Psoas muscle (tissue), 8 donors: ENCODE results near the gene AP3B1. TPM values are rescaled to one million over a fixed set of nuclear protein-coding genes. Genes with fewer than 3 reads are reported as not detected.
A peak's percentile ranks its signal among the peaks of the same experiment; 100 is the strongest.

Source experiments
- ATAC-seq, 4 donors: fragments of 200-7000 bp; cut with Tn5 transposase; one replicate each; pipeline ENCODE4 v1.9.1; 2020; ENCODE audit warnings: moderate library complexity in 3 of 4, mild to moderate bottlenecking in 2 of 4
- DNase-seq, 2 donors: peaks; one replicate each; pipeline ENCODE4 v3.0.0-alpha.2; 2020
- H3K27ac ChIP-seq: fragments of 200-600 bp; one replicate; pipeline ENCODE4 v1.8.0; 2022
- H3K27me3 ChIP-seq, 3 donors: fragments of 200-600 bp in 1 of 3; one replicate each; pipeline versions ENCODE4 v1.6.1 to v1.8.0; 2013 to 2022; ENCODE audit warnings: low read length in 2 of 3, mild to moderate bottlenecking in 2 of 3, moderate library complexity in 1 of 3; ENCODE audit not compliant: insufficient read depth in 3 of 3
- H3K36me3 ChIP-seq, 2 donors: fragments of 200-600 bp in 1 of 2; one replicate each; pipeline versions ENCODE4 v1.6.1 to v1.8.0; 2013 to 2022; ENCODE audit warnings: low read depth in 1 of 2, mild to moderate bottlenecking in 1 of 2, moderate library complexity in 1 of 2; ENCODE audit not compliant: insufficient read depth in 1 of 2
- H3K4me1 ChIP-seq: fragments of 200-600 bp; one replicate; pipeline ENCODE4 v1.8.0; 2022
- H3K4me3 ChIP-seq: fragments of 200-600 bp; one replicate; pipeline ENCODE4 v1.8.0; 2022; ENCODE audit warnings: mild to moderate bottlenecking
- H3K9me3 ChIP-seq: fragments of 200-600 bp; one replicate; pipeline ENCODE4 v1.8.0; 2022
- WGBS, 3 donors: extraction: QIAGEN DNeasy Blood & Tissue Kit; methylation state at CpG; one replicate each; pipeline versions ENCODE4 v1.1.6 to v1.1.7; 2013; 5-methylcytosine and 5-hydroxymethylcytosine counted together
- intact Hi-C, 2 donors: fragments of 100-400 bp; cut with DNase I; formaldehyde crosslinking; loops; one replicate each; pipeline versions ENCODE4 v1.11.0 to v1.14.2; 2022
- polyA plus RNA-seq, 3 donors: library from polyadenylated mRNA; stranded (reverse); fragments of 200-250 nt; gene quantifications; one replicate each; pipeline ENCODE4 v1.2.3, GENCODE V29; 2013
- total RNA-seq, 4 donors: library from RNA; stranded (reverse); fragmentation: NEBNext Ultra II Directional in 2 of 4; extraction: Animal tissue kit (Norgen Biotek cat#: 25700) in 2 of 4; gene quantifications; one replicate each; pipeline versions ENCODE4 v1.2.1 to v1.2.4, GENCODE V29; 2021 to 2023
- TF ChIP-seq, protein P1 (sequence below): fragments of 200-600 bp; IDR thresholded peaks from one replicate; pipeline ENCODE4 v1.8.0; 2022; ENCODE audit warnings: antibody characterized with exemption
- donor health status: healthy with polysubstance abuse.
- donor health status: DM: no; HTN: no; CAD: no; lungs with moderate emphysema.
- donor health status: Bipolar disorder and iron deficiency.
- donor health status: healthy.
- donor health status: DM: yes; HTN: yes; CAD: no.
- donor health status: DM: no; HTN: no; CAD: no.
- donor health status: DM: no; HTN: no; CAD: no.
- donor health status: DM: yes; HTN: yes; CAD: no.

AP3B1 gene
- total and polyA plus RNA-seq, 7 donors = 12.4 to 24.4 (median 15.2) TPM

DNA sequence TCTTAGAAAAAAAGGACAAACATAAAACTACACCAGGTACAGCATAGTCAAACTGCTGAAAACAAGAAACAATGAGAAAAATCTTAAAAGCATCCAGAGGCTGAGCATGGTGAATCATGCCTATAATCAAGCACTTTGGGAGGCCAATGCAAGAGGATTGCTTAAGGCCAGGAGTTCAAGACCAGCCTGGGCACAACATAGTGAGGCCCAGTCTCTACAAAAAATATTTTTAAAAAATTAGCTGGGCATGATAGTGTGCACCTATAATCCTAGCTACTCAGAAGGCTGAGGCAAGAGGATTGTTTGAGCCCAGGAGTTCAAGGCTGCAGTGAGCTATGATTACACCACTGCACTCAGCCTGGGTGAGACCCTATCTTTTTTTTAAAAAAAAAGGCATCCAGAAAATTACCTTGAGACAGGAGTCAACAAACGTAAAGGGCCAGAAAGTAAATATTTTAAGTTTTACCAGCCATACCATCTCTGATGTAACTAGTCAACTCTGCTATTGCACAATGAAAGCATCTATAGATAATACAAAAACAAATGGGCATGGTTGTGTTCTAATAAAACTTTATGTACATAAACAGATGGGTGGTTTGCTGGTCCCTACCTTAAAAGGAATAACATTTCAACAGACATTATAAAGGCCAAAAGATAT is 19.8 kb downstream of the AP3B1 start:
- ATAC-seq = no peak
- no peak overlapping the region for H3K27ac ChIP-seq
- TF ChIP-seq, protein P1, sequence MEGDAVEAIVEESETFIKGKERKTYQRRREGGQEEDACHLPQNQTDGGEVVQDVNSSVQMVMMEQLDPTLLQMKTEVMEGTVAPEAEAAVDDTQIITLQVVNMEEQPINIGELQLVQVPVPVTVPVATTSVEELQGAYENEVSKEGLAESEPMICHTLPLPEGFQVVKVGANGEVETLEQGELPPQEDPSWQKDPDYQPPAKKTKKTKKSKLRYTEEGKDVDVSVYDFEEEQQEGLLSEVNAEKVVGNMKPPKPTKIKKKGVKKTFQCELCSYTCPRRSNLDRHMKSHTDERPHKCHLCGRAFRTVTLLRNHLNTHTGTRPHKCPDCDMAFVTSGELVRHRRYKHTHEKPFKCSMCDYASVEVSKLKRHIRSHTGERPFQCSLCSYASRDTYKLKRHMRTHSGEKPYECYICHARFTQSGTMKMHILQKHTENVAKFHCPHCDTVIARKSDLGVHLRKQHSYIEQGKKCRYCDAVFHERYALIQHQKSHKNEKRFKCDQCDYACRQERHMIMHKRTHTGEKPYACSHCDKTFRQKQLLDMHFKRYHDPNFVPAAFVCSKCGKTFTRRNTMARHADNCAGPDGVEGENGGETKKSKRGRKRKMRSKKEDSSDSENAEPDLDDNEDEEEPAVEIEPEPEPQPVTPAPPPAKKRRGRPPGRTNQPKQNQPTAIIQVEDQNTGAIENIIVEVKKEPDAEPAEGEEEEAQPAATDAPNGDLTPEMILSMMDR = no peak
- H3K27me3 ChIP-seq = no peaks in the 10 kb centered on the region
- 94 to 100% (median 97%) methylated on average over 1 of the region's 1 CpG for WGBS, 3 donors
- no peaks in the 10 kb centered on the region for H3K9me3 ChIP-seq
- peaks cover 8% of the 10 kb centered on the region for H3K4me1 ChIP-seq
- H3K36me3 ChIP-seq = no peaks in the 10 kb centered on the region
- DNase-seq = no peak
- intact Hi-C loops = no loop called here
- H3K4me3 ChIP-seq = no peak overlapping the region

DNA sequence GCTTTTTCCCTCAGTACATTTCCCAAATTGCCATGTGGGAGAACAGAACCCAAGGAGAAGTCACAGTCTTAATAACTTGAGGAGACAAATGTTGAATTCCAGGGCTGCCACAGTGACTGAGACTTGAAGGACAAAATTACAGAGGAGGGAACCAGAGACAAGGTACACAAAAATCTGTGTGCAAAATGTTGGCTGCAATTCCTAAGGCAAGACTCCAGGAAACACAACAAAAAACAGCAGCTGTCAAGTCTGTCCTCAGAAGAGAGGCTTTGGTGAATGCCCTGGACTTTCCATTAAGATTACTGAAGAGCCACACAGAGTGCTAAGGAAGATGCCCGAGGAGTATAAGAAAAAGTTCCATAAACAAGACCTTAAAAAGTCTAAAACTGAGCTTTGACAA is 21.1 kb downstream of the AP3B1 start:
- no peak overlapping the region for H3K27ac ChIP-seq
- TF ChIP-seq, protein P1 = no peak
- no peak for ATAC-seq

DNA sequence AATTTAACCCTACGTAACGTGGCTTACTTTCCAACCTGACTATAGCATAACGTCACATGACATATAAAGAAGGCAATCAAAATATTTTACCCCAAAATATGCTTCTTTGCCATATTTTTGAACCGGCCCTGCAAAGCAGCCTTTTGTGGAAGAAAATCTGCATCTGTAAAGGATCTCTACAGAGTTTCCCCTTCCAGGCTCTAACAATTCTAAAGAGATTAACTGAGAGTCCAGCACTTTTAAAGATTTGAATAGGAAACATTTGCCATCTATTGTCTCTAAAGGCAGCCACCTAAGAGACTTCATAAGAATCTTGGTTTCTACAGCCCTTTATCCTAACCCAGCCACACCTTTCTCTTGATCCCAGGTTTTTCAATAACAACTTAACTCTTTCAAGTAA is 22.7 kb downstream of the AP3B1 start:
- H3K4me3 ChIP-seq = no peak overlapping the region
- intact Hi-C loops = no loop called here
- 88 to 93% (median 90%) methylated on average over 4 of the region's 4 CpGs for WGBS, 3 donors
- H3K27ac ChIP-seq = no peak overlapping the region
- TF ChIP-seq, protein P1 = no peak
- no peaks in the 10 kb centered on the region for H3K27me3 ChIP-seq
- no peak for DNase-seq
- H3K4me1 ChIP-seq = peaks cover 17% of the 10 kb centered on the region
- no peak for ATAC-seq
- H3K9me3 ChIP-seq = no peaks in the 10 kb centered on the region
- peaks cover 0 to 3% of the 10 kb centered on the region in 2 donors for H3K36me3 ChIP-seq

More for the DNA sequence above, 21.1 kb downstream of the AP3B1 start:
- H3K4me3 ChIP-seq = no peak overlapping the region
- DNase-seq = no peak
- intact Hi-C loops = no loop called here
- peaks cover 15% of the 10 kb centered on the region for H3K4me1 ChIP-seq
- 30 to 40% (median 35%) methylated on average over 1 of the region's 1 CpG for WGBS, 3 donors
- no peaks in the 10 kb centered on the region for H3K27me3 ChIP-seq
- no peaks in the 10 kb centered on the region for H3K36me3 ChIP-seq
- H3K9me3 ChIP-seq = no peaks in the 10 kb centered on the region

DNA sequence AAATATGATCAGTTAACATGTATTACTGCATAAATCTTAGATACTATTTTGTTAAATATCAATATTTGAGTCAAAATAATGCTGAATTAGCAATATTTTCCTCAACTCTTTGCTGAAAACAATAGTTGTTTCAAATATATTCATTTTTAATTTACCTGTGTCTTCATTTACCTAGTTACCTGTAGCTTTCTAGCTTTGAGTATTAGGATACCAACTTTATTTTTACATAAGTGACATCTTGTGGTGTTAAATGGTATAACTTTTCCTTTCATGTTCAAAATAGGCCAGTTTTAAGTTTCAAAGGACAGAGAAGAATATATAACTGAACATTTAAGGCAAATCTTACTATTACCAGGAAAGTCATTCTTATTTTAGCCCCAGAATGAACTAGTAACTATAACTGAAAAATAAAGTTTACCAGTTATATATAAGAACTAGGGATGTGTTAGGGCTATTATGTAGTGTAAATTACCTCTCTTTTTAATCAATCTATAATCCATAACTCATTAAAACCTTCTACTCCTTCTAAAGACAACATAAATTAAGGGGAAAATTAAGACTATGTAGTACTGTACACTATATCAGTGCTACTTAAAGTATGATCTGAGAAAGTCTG is 25.3 kb downstream of the AP3B1 start:
- TF ChIP-seq, protein P1 = peak; percentile 54
- DNase-seq (no peak), ATAC-seq (peak in 1 of 4 donors; percentile 63)
- Histone ChIP-seq H3K9me3 (no peaks in the 10 kb centered on the region), H3K36me3 (peaks cover 2 to 22% of the 10 kb centered on the region in 2 donors), H3K4me3 (no peak overlapping the region), H3K27me3 (no peaks in the 10 kb centered on the region), H3K4me1 (peaks cover 17% of the 10 kb centered on the region), H3K27ac (no peak overlapping the region)
- intact Hi-C loops = no loop called here

DNA sequence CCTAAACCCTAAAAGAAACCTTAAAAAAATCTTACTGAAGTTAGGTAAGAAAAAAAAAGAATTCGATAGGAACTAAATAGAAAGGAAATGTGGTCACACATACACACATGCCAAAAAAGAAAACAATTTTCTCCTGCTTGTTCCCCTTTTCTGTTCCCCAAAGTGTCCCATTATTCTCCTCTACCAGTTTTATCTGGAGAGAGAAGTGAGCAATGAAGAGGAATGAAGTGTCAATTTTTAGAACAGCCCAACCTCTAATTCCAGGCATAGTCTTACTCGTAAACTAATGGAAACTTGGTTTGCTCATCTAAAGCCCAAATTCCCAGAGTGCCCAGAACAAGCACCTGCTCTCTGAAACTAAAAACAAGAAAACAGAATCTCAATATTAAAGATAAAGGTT is 26.1 kb downstream of the AP3B1 start:
- ATAC-seq = no peak
- 22 to 34% (median 33%) methylated on average over 2 of the region's 2 CpGs for WGBS, 3 donors

More for the DNA sequence above, 26.1 kb downstream of the AP3B1 start:
- no peak overlapping the region for H3K4me3 ChIP-seq
- no peak overlapping the region for H3K27ac ChIP-seq
- no peaks in the 10 kb centered on the region for H3K9me3 ChIP-seq
- no peaks in the 10 kb centered on the region for H3K27me3 ChIP-seq
- TF ChIP-seq, protein P1 = no peak
- H3K36me3 ChIP-seq = peaks cover 2 to 23% of the 10 kb centered on the region in 2 donors
- H3K4me1 ChIP-seq = peaks cover 14% of the 10 kb centered on the region
- DNase-seq = no peak
- intact Hi-C loops = no loop called here
